GM10266 (cell line): Measurements from ENCODE around the gene BICD2.

ENCODE experiments used
- DNase-seq: peaks from one replicate; pipeline ENCODE4 v3.0.0; 2012; ENCODE audit errors: extremely low spot score
- TF ChIP-seq, protein P1 (sequence below): IDR thresholded peaks from 2 replicates; pipeline ENCODE4 v1.5.1; 2012; ENCODE audit warnings: mild to moderate bottlenecking, low read depth; ENCODE audit not compliant: control insufficient read depth, insufficient read depth; ENCODE audit errors: missing control alignments

BICD2 gene

DNA sequence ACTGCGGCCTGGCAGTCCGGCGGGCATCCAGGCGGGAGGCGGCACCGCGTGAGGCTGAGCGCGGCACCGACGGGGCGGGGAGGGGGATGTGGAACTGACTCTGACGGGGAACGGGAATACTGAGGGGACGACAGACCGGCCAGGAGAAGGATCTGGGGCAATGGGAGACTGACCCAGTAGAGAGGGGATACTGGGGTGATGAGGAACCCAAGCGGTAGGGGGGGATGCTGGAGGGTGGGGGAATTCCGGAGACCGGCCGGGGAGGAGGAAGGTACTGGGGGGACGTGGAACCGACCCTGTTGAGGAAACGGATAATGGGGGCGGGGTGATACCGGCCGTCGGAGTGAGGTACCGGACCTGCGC lies 95.1 kb downstream of the BICD2 start:
- TF ChIP-seq, protein P1, sequence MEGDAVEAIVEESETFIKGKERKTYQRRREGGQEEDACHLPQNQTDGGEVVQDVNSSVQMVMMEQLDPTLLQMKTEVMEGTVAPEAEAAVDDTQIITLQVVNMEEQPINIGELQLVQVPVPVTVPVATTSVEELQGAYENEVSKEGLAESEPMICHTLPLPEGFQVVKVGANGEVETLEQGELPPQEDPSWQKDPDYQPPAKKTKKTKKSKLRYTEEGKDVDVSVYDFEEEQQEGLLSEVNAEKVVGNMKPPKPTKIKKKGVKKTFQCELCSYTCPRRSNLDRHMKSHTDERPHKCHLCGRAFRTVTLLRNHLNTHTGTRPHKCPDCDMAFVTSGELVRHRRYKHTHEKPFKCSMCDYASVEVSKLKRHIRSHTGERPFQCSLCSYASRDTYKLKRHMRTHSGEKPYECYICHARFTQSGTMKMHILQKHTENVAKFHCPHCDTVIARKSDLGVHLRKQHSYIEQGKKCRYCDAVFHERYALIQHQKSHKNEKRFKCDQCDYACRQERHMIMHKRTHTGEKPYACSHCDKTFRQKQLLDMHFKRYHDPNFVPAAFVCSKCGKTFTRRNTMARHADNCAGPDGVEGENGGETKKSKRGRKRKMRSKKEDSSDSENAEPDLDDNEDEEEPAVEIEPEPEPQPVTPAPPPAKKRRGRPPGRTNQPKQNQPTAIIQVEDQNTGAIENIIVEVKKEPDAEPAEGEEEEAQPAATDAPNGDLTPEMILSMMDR: no peak
- DNase-seq: peak; percentile 62

DNA sequence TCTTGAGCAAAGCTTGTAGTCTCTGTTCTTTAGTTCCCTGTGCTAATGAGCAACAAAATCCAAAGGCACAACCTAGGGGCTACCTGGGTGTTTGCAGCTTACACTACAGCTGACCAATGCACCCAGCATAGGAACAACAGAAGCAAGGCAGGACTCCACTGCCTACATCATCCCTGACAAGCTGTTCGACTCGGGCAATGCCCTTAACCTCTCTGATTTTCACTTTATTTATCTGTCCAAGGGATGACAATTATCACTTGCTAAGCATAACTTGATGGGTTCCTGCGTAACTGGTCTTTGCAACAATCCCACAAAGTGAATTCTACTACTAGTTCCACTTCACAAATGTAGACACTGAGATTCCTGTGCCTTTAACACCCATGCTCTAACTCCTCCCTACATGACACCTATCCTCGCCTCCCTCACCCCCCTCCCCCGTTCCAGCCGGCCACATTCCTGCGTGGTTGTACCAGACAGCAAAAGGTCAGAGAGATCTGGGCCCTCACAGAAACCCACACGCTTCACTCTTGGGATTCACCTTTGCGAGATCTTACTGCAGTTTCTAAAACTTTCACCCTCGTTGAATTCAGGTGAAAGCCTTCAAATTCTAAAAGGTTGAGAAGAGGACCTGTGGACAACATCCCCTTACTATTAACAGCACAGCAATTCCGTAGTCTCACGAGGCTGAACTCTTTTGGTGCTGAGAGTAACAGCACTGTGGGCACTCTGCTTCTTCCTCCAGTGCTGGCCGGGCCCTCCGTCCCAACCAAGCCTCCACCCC lies 95.7 kb downstream of the BICD2 start:
- peak; percentile 59 for DNase-seq
- TF ChIP-seq, protein P1: no peak

DNA sequence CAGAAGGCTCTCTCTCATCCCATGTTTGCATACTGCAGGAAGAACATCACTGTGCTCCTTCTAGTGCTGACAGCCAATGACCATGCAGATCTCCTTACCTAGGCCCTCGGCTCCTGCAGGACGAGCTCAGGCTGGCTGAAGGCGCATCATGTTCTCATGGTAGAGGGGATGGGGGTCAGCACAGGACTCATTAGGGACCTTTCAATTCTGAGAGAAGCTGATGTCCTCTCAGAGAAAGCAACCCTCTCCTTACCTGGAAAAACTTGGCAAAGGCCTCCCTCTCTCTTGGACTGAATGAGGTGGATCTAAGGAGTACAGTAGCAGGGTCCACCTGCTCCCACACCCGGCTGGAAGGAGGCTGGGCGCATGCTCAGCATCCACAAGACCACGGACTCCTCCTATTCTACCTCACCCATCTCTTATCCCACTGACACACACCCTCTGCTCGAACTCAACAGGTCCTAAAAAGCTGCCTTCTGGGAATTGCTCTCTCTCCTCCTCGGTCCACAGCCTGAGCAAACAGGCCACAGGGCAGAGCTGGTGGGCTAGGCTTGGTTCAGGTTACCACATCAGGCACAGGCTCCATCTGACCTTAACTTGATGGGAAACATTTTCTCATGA lies 97.6 kb downstream of the BICD2 start:
- TF ChIP-seq, protein P1: no peak
- no peak for DNase-seq

DNA sequence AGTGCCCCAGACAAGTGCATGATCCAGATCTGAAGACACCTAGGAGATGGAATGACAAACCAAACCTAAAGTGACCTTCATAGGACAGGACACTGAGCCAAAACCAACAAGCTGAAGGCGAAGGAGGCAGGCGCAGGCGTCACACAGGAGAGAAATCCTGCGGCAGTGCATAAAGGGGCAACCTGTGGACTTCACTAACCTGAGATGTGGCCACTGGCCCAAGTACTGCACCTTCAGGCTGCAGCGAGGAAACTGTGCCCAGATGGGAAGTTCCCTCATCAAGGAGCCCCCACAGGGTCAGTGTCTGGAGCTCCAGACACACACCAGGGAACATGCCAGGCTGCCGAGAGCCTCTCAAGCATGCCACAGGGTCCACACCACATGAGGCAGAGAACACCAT lies 98.4 kb downstream of the BICD2 start:
- TF ChIP-seq, protein P1: no peak
- DNase-seq: no peak

DNA sequence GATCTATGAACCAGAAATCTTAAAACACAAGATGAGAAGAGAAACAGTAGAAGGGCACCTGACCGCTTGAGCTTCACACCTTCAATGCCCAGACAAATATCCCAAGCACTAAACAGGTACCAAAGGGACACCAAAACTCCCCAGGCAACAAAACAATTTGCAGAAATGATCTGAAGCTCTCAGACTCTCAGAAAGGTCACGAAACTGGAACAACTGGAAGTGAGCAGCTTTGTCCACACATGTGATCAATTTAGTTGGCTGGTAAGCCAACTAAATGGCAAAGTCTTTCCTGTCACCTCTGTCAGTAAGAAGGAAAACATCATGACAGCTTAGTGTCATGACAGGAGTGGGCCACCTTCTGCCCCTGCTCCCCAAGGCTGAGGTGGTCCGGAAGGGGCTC lies 98.8 kb downstream of the BICD2 start:
- no peak for DNase-seq
- TF ChIP-seq, protein P1: no peak

DNA sequence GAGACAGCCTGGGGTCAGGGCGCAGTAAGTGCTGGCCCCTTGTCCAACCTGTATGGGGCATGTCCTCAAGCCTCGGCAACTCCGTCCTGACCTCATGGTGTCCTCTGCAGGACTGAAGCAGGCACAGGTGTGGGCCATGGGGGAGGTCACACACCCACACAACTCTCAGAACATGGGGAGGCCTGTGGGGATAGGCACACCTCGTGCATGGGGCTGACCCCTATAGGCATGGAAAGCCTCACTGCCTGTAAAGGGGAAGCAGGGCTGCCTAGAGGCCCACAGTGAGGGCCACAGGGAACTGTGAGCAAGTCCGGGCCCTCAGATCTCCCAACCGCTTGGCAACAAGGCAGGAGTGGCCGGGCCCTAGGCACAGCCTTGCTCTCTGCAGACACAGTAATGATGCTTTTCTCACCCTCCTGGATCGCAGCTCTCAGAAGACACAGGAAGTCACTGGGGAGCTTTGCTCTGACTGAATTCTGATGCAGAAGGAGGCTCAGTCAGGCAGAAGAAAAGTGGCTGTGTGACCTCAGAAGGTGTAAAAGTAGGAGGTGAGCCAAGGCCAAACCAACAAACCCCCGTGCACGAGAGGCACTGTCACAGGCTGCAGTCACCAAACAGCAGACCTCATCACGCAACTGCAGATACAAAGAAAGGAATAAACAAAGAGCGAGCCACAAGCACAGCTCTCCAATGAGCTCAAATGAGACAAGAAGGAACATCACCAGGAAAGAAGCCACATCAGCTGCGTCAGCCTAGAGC lies 100.1 kb downstream of the BICD2 start:
- peak; percentile 59 for DNase-seq
- TF ChIP-seq, protein P1: no peak
